GM12878 (cell line): ENCODE data around the gene CHD5. TPM values are rescaled to one million over a fixed set of nuclear protein-coding genes. Genes with fewer than 3 reads are reported as not detected.

Experiments used
- ATAC-seq: fragments of 200-7000 bp; cut with Tn5 transposase; 3 replicates; pipeline ENCODE4 v1.9.1; 2020; ENCODE audit warnings: mild to moderate bottlenecking, moderate library complexity
- BruUV-seq: library from RNA; stranded (reverse); fragments of 400-500 nt; replicated peaks from 2 replicates; lab custom pipeline; 2021; lab: Mats Ljungman, UMichigan
- CTCF ChIA-PET: fragments of 300-600 bp; sonication (Branson Sonifier 250); formaldehyde crosslinking; extraction: SDS; loops from one replicate; lab custom pipeline; 2021; ENCODE audit warnings: inconsistent platforms; lab: Yijun Ruan, JAX
- POLR2A ChIA-PET: fragments of 350-600 bp; formaldehyde crosslinking; extraction: SDS; loops from one replicate; lab custom pipeline; 2021; ENCODE audit warnings: inconsistent platforms; lab: Charles Lee
- RAD21 ChIA-PET: fragments of 300-600 bp; sonication (Branson Sonifier 250); formaldehyde crosslinking; loops from one replicate; lab custom pipeline; 2023; ENCODE audit warnings: antibody characterized with exemption; ENCODE audit not compliant: unreplicated experiment; lab: Charles Lee
- SMC1A ChIA-PET: fragments of 300-600 bp; sonication (Branson Sonifier 250); formaldehyde crosslinking; loops from one replicate; lab custom pipeline; 2023; ENCODE audit not compliant: unreplicated experiment, uncharacterized antibody; lab: Charles Lee
- DNase-seq: peaks from one replicate; pipeline ENCODE4 v3.0.0-alpha.2; 2011; ENCODE audit warnings: low read depth, low spot score
- FAIRE-seq: peaks from 3 replicates; lab custom pipeline; 2011; peaks lifted over from hg19 to GRCh38; lab: Jason Lieb, UNC
- H2AFZ ChIP-seq: 2 replicates; pipeline ENCODE4 v1.6.0; 2011; ENCODE audit warnings: low read depth, low read length, control low read depth; ENCODE audit not compliant: control insufficient read depth
- H3K27ac ChIP-seq: 2 replicates; pipeline ENCODE4 v1.5.1; 2011; ENCODE audit warnings: control low read depth; ENCODE audit not compliant: control insufficient read depth, insufficient read depth
- H3K27me3 ChIP-seq, 2 experiments: replicated peaks in 1 of 2; 2 replicates each; pipeline versions ENCODE4 v1.6.0 to v1.6.1; 2011; ENCODE audit warnings: low read length in 1 of 2; ENCODE audit not compliant: control insufficient read depth in 2 of 2, insufficient read depth in 2 of 2
- H3K36me3 ChIP-seq, 2 experiments: 2 replicates each; pipeline ENCODE4 v1.5.1; 2011; ENCODE audit warnings: low read length in 1 of 2; ENCODE audit not compliant: control insufficient read depth in 2 of 2, insufficient read depth in 2 of 2
- H3K4me1 ChIP-seq: 2 replicates; pipeline ENCODE4 v1.6.1; 2011; ENCODE audit warnings: mild to moderate bottlenecking, low read length, moderate library complexity, mixed read lengths; ENCODE audit not compliant: control insufficient read depth, insufficient read depth
- H3K4me2 ChIP-seq: 2 replicates; pipeline ENCODE4 v1.6.0; 2011; ENCODE audit warnings: control low read depth; ENCODE audit not compliant: control insufficient read depth, insufficient read depth
- H3K4me3 ChIP-seq: fragments of 200-600 bp; sonication (generic); 2 replicates; pipeline ENCODE4 v1.5.1; 2016
- H3K79me2 ChIP-seq: 2 replicates; pipeline ENCODE4 v1.6.0; 2011; ENCODE audit warnings: low read length; ENCODE audit not compliant: control insufficient read depth, insufficient read depth
- H3K9ac ChIP-seq: 2 replicates; pipeline ENCODE4 v1.8.0; 2011; ENCODE audit warnings: low read length, control low read depth, mixed read lengths; ENCODE audit not compliant: control insufficient read depth, insufficient read depth
- H3K9me3 ChIP-seq: replicated peaks from 3 replicates; pipeline ENCODE4 v1.5.1; 2011; ENCODE audit warnings: mild to moderate bottlenecking, low read length; ENCODE audit not compliant: control insufficient read depth, insufficient read depth
- H4K20me1 ChIP-seq: 2 replicates; pipeline ENCODE4 v1.6.0; 2011; ENCODE audit not compliant: control insufficient read depth, insufficient read depth
- ASH2L ChIP-seq: fragments of 300-600, 200-600 bp; sonication (generic); IDR thresholded peaks from 2 replicates; pipeline ENCODE4 v1.6.1; 2017; ENCODE audit warnings: low read depth, mild to moderate bottlenecking, borderline replicate concordance
- CBX3 ChIP-seq: fragments of 200-600 bp; sonication (generic); IDR thresholded peaks from 2 replicates; pipeline ENCODE4 v1.6.1; 2016; ENCODE audit warnings: low read depth, borderline replicate concordance
- CREB1 ChIP-seq: IDR thresholded peaks from 2 replicates; pipeline ENCODE4 v1.6.1; 2012; ENCODE audit warnings: low read depth, mild to moderate bottlenecking, inconsistent platforms
- DPF2 ChIP-seq: fragments of 450-650 bp; IDR thresholded peaks from 2 replicates; pipeline ENCODE4 v1.6.1; 2017; ENCODE audit warnings: mild to moderate bottlenecking
- E4F1 ChIP-seq: fragments of 450-650 bp; IDR thresholded peaks from 2 replicates; pipeline ENCODE4 v1.6.1; 2018; ENCODE audit warnings: borderline replicate concordance, mild to moderate bottlenecking; ENCODE audit not compliant: partially characterized antibody
- EED ChIP-seq: sonication (generic); IDR thresholded peaks from 2 replicates; pipeline ENCODE4 v1.6.1; 2016; ENCODE audit warnings: antibody characterized with exemption, low read depth
- EZH2 ChIP-seq: IDR thresholded peaks from 2 replicates; pipeline ENCODE4 v1.6.1; 2012; ENCODE audit warnings: low read depth, mild to moderate bottlenecking, control low read depth, inconsistent platforms, low read length, borderline replicate concordance; ENCODE audit not compliant: control insufficient read depth
- FOS ChIP-seq: IDR thresholded peaks from 3 replicates; pipeline ENCODE4 v1.6.1; 2011; ENCODE audit warnings: borderline replicate concordance; ENCODE audit not compliant: insufficient read length; ENCODE audit errors: extremely low read depth
- MTA3 ChIP-seq: IDR thresholded peaks from 2 replicates; pipeline ENCODE4 v1.6.1; 2012; ENCODE audit warnings: low read length, inconsistent platforms, borderline replicate concordance
- PBX3 ChIP-seq: IDR thresholded peaks from 2 replicates; pipeline ENCODE4 v1.6.1; 2011; ENCODE audit warnings: mild to moderate bottlenecking, low read depth, low read length, moderate library complexity; ENCODE audit not compliant: insufficient replicate concordance
- PML ChIP-seq: IDR thresholded peaks from 2 replicates; pipeline ENCODE4 v1.6.1; 2012; ENCODE audit warnings: low read length, inconsistent platforms
- RAD51 ChIP-seq: fragments of 450-650 bp; IDR thresholded peaks from 2 replicates; pipeline ENCODE4 v1.6.1; 2016; ENCODE audit warnings: moderate library complexity, mild to moderate bottlenecking, inconsistent platforms
- STAT1 ChIP-seq: fragments of 450-650 bp; conservative IDR thresholded peaks from 2 replicates; pipeline ENCODE4 v1.6.1; 2014; ENCODE audit warnings: antibody characterized with exemption, mild to moderate bottlenecking
- STAT3 ChIP-seq: IDR thresholded peaks from 2 replicates; pipeline ENCODE4 v1.6.1; 2011; ENCODE audit warnings: low read depth, low read length, improper control_type of control experiment
- TBL1XR1 ChIP-seq: IDR thresholded peaks from 2 replicates; pipeline ENCODE4 v1.6.1; 2012; ENCODE audit warnings: low read depth, low read length, improper control_type of control experiment
- WRNIP1 ChIP-seq: IDR thresholded peaks from 2 replicates; pipeline ENCODE4 v1.6.1; 2011; ENCODE audit warnings: low read depth, low read length, improper control_type of control experiment, borderline replicate concordance
- ZNF687 ChIP-seq: fragments of 450-650 bp; IDR thresholded peaks from 2 replicates; pipeline ENCODE4 v1.6.1; 2017; ENCODE audit warnings: mild to moderate bottlenecking, moderate library complexity
- WGBS: methylation state at CpG from one replicate; pipeline ENCODE4 v1.1.6; 2016; ENCODE audit warnings: low lambda C conversion rate; ENCODE audit not compliant: insufficient replicate concordance, insufficient coverage; ENCODE audit errors: missing lambda C conversion rate; 5-methylcytosine and 5-hydroxymethylcytosine counted together
- in situ Hi-C: fragments of 300-500 bp; cut with MboI; formaldehyde crosslinking; loops from 9 replicates; pipeline ENCODE4 v1.14.3; 2018; ENCODE audit warnings: mixed read lengths
- intact Hi-C: fragments of 100-400 bp; cut with micrococcal nuclease; formaldehyde crosslinking; loops from one replicate; pipeline ENCODE4 v1.14.2; 2022; ENCODE audit not compliant: unreplicated experiment
- polyA plus RNA-seq, 11 experiments: library from polyadenylated mRNA; depleted of rRNA in 4 of 11; unstranded in 6 of 11; stranded (reverse) in 5 of 11; fragments of >200 nt; fragmentation: Nextera tagmentation in 4 of 11; fragmentation: Illumina TruSeq in 1 of 11; extraction: Ambion mirVana in 4 of 11; extraction: Trizol in 1 of 11; gene quantifications; 1 replicate in 1 of 11; 2 replicates in 10 of 11; pipeline versions ENCODE4 v1.2.1 to v1.2.3, GENCODE V29; 2011 to 2016; ENCODE audit warnings: inconsistent platforms in 2 of 11, missing spikeins in 2 of 11, low read depth in 1 of 11
- total RNA-seq, 4 experiments: library from RNA; depleted of rRNA in 3 of 4; stranded (reverse); fragments of >200 nt in 3 of 4; fragmentation: Illumina TruSeq in 1 of 4; extraction: Trizol in 1 of 4; gene quantifications; 2 replicates each; pipeline versions ENCODE4 v1.2.1 to v1.2.3, GENCODE V29; 2013 to 2021

Gene CHD5
- total and polyA plus RNA-seq, 10 of the 15 experiments (the other 5 are each of a cell fraction or from before 2014, with no cell fraction given), result 0.03 to 0.49 (median 0.13) TPM; not detected in 3

GRCh38 chr1:6104631-6105030 lies 75.5 kb downstream of the CHD5 start (continued):
- TF ChIP-seq ZNF687 (no peak), PML (no peak), FOS (no peak), WRNIP1 (no peak), DPF2 (no peak), RAD51 (no peak), STAT3 (no peak), PBX3 (no peak)

GRCh38 chr1:6103854-6104530 lies 76.1 kb downstream of the CHD5 start:
- Histone ChIP-seq H3K4me3 (no peak overlapping the region), H3K9ac (no peak overlapping the region), H3K4me2 (no peak overlapping the region), H4K20me1 (no peaks in the 10 kb centered on the region), H3K27ac (no peak overlapping the region), H2AFZ (no peak overlapping the region), H3K36me3 (peaks cover 0 to 2% of the 10 kb centered on the region in 2 experiments; a peak in 2 of 4 replicates), H3K79me2 (no peaks in the 10 kb centered on the region), H3K4me1 (no peaks in the 10 kb centered on the region), H3K9me3 (no peaks in the 10 kb centered on the region), H3K27me3 (no peaks in the 10 kb centered on the region)
- ChIA-PET SMC1A (no interaction called here), RAD21 (no interaction called here), POLR2A (no interaction called here), CTCF (no interaction called here)
- FAIRE-seq, result no peak
- no peak for ATAC-seq
- no peak for DNase-seq
- no TSS peak for BruUV-seq
- intact Hi-C loops (no loop called here), in situ Hi-C loops (no loop called here)
- 15% methylated on average over 13 of the region's 13 CpGs for WGBS
- no peak for TF ChIP-seq EED
- TF ChIP-seq CREB1, result no peak
- no peak for TF ChIP-seq TBL1XR1
- TF ChIP-seq MTA3, result no peak
- TF ChIP-seq E4F1, result no peak
- no peak for TF ChIP-seq EZH2
- no peak for TF ChIP-seq CBX3
- TF ChIP-seq ASH2L, result no peak
- TF ChIP-seq STAT1, result no peak
